AG04449 (cell line): ENCODE data around the gene GNAL.

Experiments used
- CTCF ChIA-PET: fragments of 350-600 bp; formaldehyde crosslinking; extraction: SDS; loops from one replicate; lab custom pipeline; 2021; ENCODE audit warnings: antibody characterized with exemption; lab: Yijun Ruan, JAX
- POLR2A ChIA-PET: fragments of 400-600, 350-600 bp; formaldehyde crosslinking; extraction: SDS; loops from one replicate; lab custom pipeline; 2020; ENCODE audit warnings: antibody characterized with exemption, inconsistent platforms; lab: Yijun Ruan, JAX
- DNase-seq: peaks from one replicate; pipeline ENCODE4 v3.0.0-alpha.2; 2010; ENCODE audit warnings: low read depth, low spot score
- H3K4me3 ChIP-seq: 2 replicates; pipeline ENCODE4 v1.5.1; 2011; ENCODE audit warnings: low read depth, mild to moderate bottlenecking, control low read depth, low read length
- CTCF ChIP-seq: IDR thresholded peaks from one replicate; pipeline ENCODE4 v1.5.1; 2011; ENCODE audit warnings: mild to moderate bottlenecking, moderate library complexity, low read length, control low read depth, inconsistent platforms; ENCODE audit not compliant: insufficient read depth; ENCODE audit errors: missing control alignments

GNAL gene

GRCh38 chr18:11807233-11807632 lies 118.2 kb downstream of the GNAL start:
- no peak for TF ChIP-seq CTCF
- H3K4me3 ChIP-seq: no peak overlapping the region
- ChIA-PET POLR2A (no interaction called here), CTCF (no interaction called here)
- DNase-seq: no peak

GRCh38 chr18:11808001-11808855 lies 119.2 kb downstream of the GNAL start:
- no peak for TF ChIP-seq CTCF
- DNase-seq: no peak
- no peak overlapping the region for H3K4me3 ChIP-seq
- POLR2A ChIA-PET: no interaction called here
- CTCF ChIA-PET: no interaction called here

GRCh38 chr18:11809895-11810294 lies 120.8 kb downstream of the GNAL start:
- POLR2A ChIA-PET: no interaction called here
- no peak overlapping the region for H3K4me3 ChIP-seq
- DNase-seq: no peak
- TF ChIP-seq CTCF: no peak
- CTCF ChIA-PET: no interaction called here

GRCh38 chr18:11810379-11810778 lies 121.3 kb downstream of the GNAL start:
- POLR2A ChIA-PET: no interaction called here
- H3K4me3 ChIP-seq: no peak overlapping the region
- TF ChIP-seq CTCF: no peak
- CTCF ChIA-PET: no interaction called here
- DNase-seq: no peak

GRCh38 chr18:11811009-11811408 lies 121.9 kb downstream of the GNAL start:
- H3K4me3 ChIP-seq: no peak overlapping the region
- POLR2A ChIA-PET: no interaction called here
- CTCF ChIA-PET: interaction anchor here (1.8 kb wide), 1 partner anchor 78 kb away, joined by 4 read pairs; no protein-coding TSS in a partner anchor
- no peak for DNase-seq
- TF ChIP-seq CTCF: no peak

- ChIA-PET POLR2A (no interaction called here), CTCF (no interaction called here)
- TF ChIP-seq CTCF: no peak
- no peak overlapping the region for H3K4me3 ChIP-seq
- no peak for DNase-seq
These were observed 128.2 kb downstream of the GNAL start for GRCh38 chr18:11817229-11817628.
